HCT116 (cell line): ENCODE results near the gene EGFL6. TPM values are rescaled to one million over a fixed set of nuclear protein-coding genes. Genes with fewer than 3 reads are reported as not detected.

Experiments used
- ATAC-seq: fragments of 200-7000 bp; cut with Tn5 transposase; 2 replicates; pipeline ENCODE4 v1.9.1; 2020; ENCODE audit warnings: mild to moderate bottlenecking, moderate library complexity
- BruUV-seq: library from RNA; stranded (reverse); fragments of 400-500 nt; replicated peaks from 2 replicates; lab custom pipeline; 2021; lab: Mats Ljungman, UMichigan
- CTCF ChIA-PET: fragments of 300-600 bp; sonication (Branson Sonifier 250); formaldehyde crosslinking; loops from one replicate; lab custom pipeline; 2021; ENCODE audit warnings: antibody characterized with exemption; lab: Charles Lee
- POLR2A ChIA-PET: fragments of 300-600, 350-600 bp; sonication (Branson Sonifier 250); formaldehyde crosslinking; loops from one replicate; lab custom pipeline; 2021; ENCODE audit warnings: antibody characterized with exemption; lab: Charles Lee
- RAD21 ChIA-PET, 2 experiments: fragments of 300-600 bp; sonication (Branson Sonifier 250); formaldehyde crosslinking; loops; one replicate each; lab custom pipeline; 2023; ENCODE audit warnings: low total read pairs in 2 of 2; ENCODE audit not compliant: uncharacterized antibody in 2 of 2, unreplicated experiment in 2 of 2, low non-redundant PET in 1 of 2; lab: Charles Lee
- DNase-seq: peaks from one replicate; pipeline ENCODE4 v3.0.0-alpha.2; 2010; ENCODE audit warnings: low read depth, low spot score
- H2AFZ ChIP-seq: fragments of 200-600 bp; shearing (Covaris generic), sonication (generic); 2 replicates; pipeline ENCODE4 v1.6.1; 2017; ENCODE audit warnings: low read depth, mixed run types, mixed read lengths, antibody characterized with exemption, low read length; ENCODE audit not compliant: poor library complexity, severe bottlenecking
- H3K27ac ChIP-seq: 2 replicates; pipeline ENCODE4 v1.5.1; 2012; ENCODE audit warnings: low read depth, low read length
- H3K27me3 ChIP-seq: fragments of 200-600 bp; sonication (generic); 2 replicates; pipeline ENCODE4 v1.6.1; 2016; ENCODE audit warnings: mixed run types, low read length, mixed read lengths; ENCODE audit not compliant: insufficient read depth
- H3K36me3 ChIP-seq, 2 experiments: fragments of 200-500 bp in 1 of 2; fragments of 200-600 bp in 1 of 2; sonication (Bioruptor generic) in 1 of 2; sonication (generic) in 1 of 2; 2 replicates each; pipeline versions ENCODE4 v1.5.1 to v1.6.1; 2014 to 2016; ENCODE audit warnings: low read length in 2 of 2, inconsistent platforms in 1 of 2, mixed read lengths in 1 of 2, mixed run types in 1 of 2; ENCODE audit not compliant: insufficient read depth in 2 of 2, control insufficient read depth in 1 of 2
- H3K4me1 ChIP-seq, 2 experiments: fragments of 200-600 bp in 1 of 2; sonication (generic) in 1 of 2; 2 replicates each; pipeline versions ENCODE4 v1.5.1 to v1.6.1; 2012 to 2017; ENCODE audit warnings: low read length in 2 of 2, inconsistent platforms in 1 of 2, mild to moderate bottlenecking in 1 of 2, mixed read lengths in 1 of 2, mixed run types in 1 of 2, moderate library complexity in 1 of 2; ENCODE audit not compliant: insufficient read depth in 2 of 2, control insufficient read depth in 1 of 2
- H3K4me2 ChIP-seq: fragments of 200-600 bp; sonication (generic); 2 replicates; pipeline ENCODE4 v1.6.1; 2017; ENCODE audit warnings: mixed run types, low read length, mixed read lengths
- H3K4me3 ChIP-seq, 2 experiments: fragments of 200-600 bp in 1 of 2; sonication (generic) in 1 of 2; replicated peaks in 1 of 2; 2 replicates each; pipeline ENCODE4 v1.5.1; 2011 to 2016; ENCODE audit warnings: low read length in 2 of 2, control low read depth in 1 of 2, low read depth in 1 of 2, mild to moderate bottlenecking in 1 of 2, mixed read lengths in 1 of 2, mixed run types in 1 of 2
- H3K79me2 ChIP-seq: fragments of 200-600 bp; sonication (generic); 2 replicates; pipeline ENCODE4 v1.6.1; 2017; ENCODE audit warnings: mild to moderate bottlenecking, mixed run types, low read length, moderate library complexity, mixed read lengths; ENCODE audit not compliant: insufficient read depth
- H3K9ac ChIP-seq: fragments of 200-600 bp; sonication (generic); 2 replicates; pipeline ENCODE4 v1.6.1; 2016; ENCODE audit warnings: low read length, mixed read lengths
- H3K9me2 ChIP-seq: fragments of 200-600 bp; sonication (generic), shearing (Covaris generic); 2 replicates; pipeline ENCODE4 v1.6.1; 2017; ENCODE audit warnings: mixed run types, mild to moderate bottlenecking, moderate library complexity; ENCODE audit not compliant: insufficient read depth
- H3K9me3 ChIP-seq, 2 experiments: fragments of 200-500 bp in 1 of 2; fragments of 200-600 bp in 1 of 2; sonication (Bioruptor generic) in 1 of 2; sonication (generic) in 1 of 2; 2 replicates each; pipeline ENCODE4 v1.6.1; 2014 to 2017; ENCODE audit warnings: low read length in 2 of 2, mixed read lengths in 2 of 2, inconsistent platforms in 1 of 2, low read depth in 1 of 2, mild to moderate bottlenecking in 1 of 2, mixed run types in 1 of 2, moderate library complexity in 1 of 2; ENCODE audit not compliant: control insufficient read depth in 1 of 2, insufficient read depth in 1 of 2
- H4K20me1 ChIP-seq: fragments of 200-600 bp; sonication (generic), shearing (Covaris generic); 2 replicates; pipeline ENCODE4 v1.6.1; 2017; ENCODE audit warnings: mixed run types, mild to moderate bottlenecking, moderate library complexity; ENCODE audit not compliant: insufficient read depth
- ATF3 ChIP-seq: IDR thresholded peaks from 2 replicates; pipeline ENCODE4 v1.6.1; 2012
- CBX3 ChIP-seq: IDR thresholded peaks from 2 replicates; pipeline ENCODE4 v1.6.1; 2012; ENCODE audit warnings: low read depth
- CEBPB ChIP-seq: IDR thresholded peaks from 2 replicates; pipeline ENCODE4 v1.6.1; 2012; ENCODE audit warnings: low read depth
- CTCF ChIP-seq, 3 experiments: fragments of 200-600 bp in 1 of 3; sonication (generic) in 1 of 3; IDR thresholded peaks in 2 of 3; conservative IDR thresholded peaks in 1 of 3; 2 replicates each; pipeline ENCODE4 v1.5.1; 2012 to 2017; ENCODE audit warnings: low read depth in 2 of 3, low read length in 2 of 3, antibody characterized with exemption in 1 of 3, borderline replicate concordance in 1 of 3, control low read depth in 1 of 3, mild to moderate bottlenecking in 1 of 3, mixed read lengths in 1 of 3, mixed run types in 1 of 3, moderate library complexity in 1 of 3; ENCODE audit not compliant: insufficient read depth in 1 of 3
- EGR1 ChIP-seq: IDR thresholded peaks from 2 replicates; pipeline ENCODE4 v1.6.1; 2012; ENCODE audit warnings: low read depth
- ELF1 ChIP-seq: IDR thresholded peaks from 2 replicates; pipeline ENCODE4 v1.6.1; 2012; ENCODE audit warnings: low read depth, borderline replicate concordance
- EZH2 ChIP-seq: fragments of 200-600 bp; sonication (generic); IDR thresholded peaks from 2 replicates; pipeline ENCODE4 v1.6.1; 2017; ENCODE audit warnings: antibody characterized with exemption, mixed run types
- EZH2phosphoT487 ChIP-seq: fragments of 200-600 bp; IDR thresholded peaks from 2 replicates; pipeline ENCODE4 v1.6.1; 2018; ENCODE audit warnings: antibody characterized with exemption, borderline replicate concordance
- FOSL1 ChIP-seq: IDR thresholded peaks from 2 replicates; pipeline ENCODE4 v1.6.1; 2012; ENCODE audit warnings: low read depth
- JUND ChIP-seq: IDR thresholded peaks from 2 replicates; pipeline ENCODE4 v1.6.1; 2012
- MAX ChIP-seq: IDR thresholded peaks from 2 replicates; pipeline ENCODE4 v1.6.1; 2012
- POLR2AphosphoS5 ChIP-seq: IDR thresholded peaks from 2 replicates; pipeline ENCODE4 v1.6.1; 2011; ENCODE audit warnings: mild to moderate bottlenecking, low read depth, low read length, moderate library complexity
- RAD21 ChIP-seq: IDR thresholded peaks from 2 replicates; pipeline ENCODE4 v1.6.1; 2012; ENCODE audit warnings: low read depth, mild to moderate bottlenecking
- REST ChIP-seq: IDR thresholded peaks from 2 replicates; pipeline ENCODE4 v1.6.1; 2012; ENCODE audit warnings: low read depth
- SP1 ChIP-seq: IDR thresholded peaks from 2 replicates; pipeline ENCODE4 v1.6.1; 2012; ENCODE audit warnings: low read depth
- SRF ChIP-seq: IDR thresholded peaks from 2 replicates; pipeline ENCODE4 v1.6.1; 2012; ENCODE audit warnings: low read depth
- YY1 ChIP-seq: IDR thresholded peaks from 2 replicates; pipeline ENCODE4 v1.6.1; 2011; ENCODE audit warnings: low read length, low read depth, moderate library complexity, mild to moderate bottlenecking; ENCODE audit not compliant: insufficient replicate concordance; ENCODE audit errors: extremely low read depth
- ZBTB33 ChIP-seq: IDR thresholded peaks from 2 replicates; pipeline ENCODE4 v1.6.1; 2011; ENCODE audit warnings: mild to moderate bottlenecking, low read length, moderate library complexity; ENCODE audit not compliant: insufficient replicate concordance; ENCODE audit errors: extremely low read depth
- ZFX ChIP-seq: fragments of 450-650 bp; IDR thresholded peaks from 2 replicates; pipeline ENCODE4 v1.6.1; 2017
- ZNF274 ChIP-seq: fragments of 200-500 bp; sonication (Bioruptor generic); IDR thresholded peaks from 2 replicates; pipeline ENCODE4 v1.6.1; 2014; ENCODE audit warnings: mild to moderate bottlenecking, low read depth, low read length, inconsistent platforms
- intact Hi-C: fragments of 100-400 bp; cut with micrococcal nuclease; formaldehyde crosslinking; loops from 2 replicates; pipeline ENCODE4 v1.10.0; 2022
- total RNA-seq: library from RNA; stranded (reverse); gene quantifications from one replicate; pipeline ENCODE4 v1.2.1, GENCODE V29; 2021; ENCODE audit not compliant: unreplicated experiment

The EGFL6 gene
- total RNA-seq, 1 experiment from 2014 or later, result not detected

GRCh38 chrX:13581554-13581953 lies 12.2 kb downstream of the EGFL6 start:
- no TSS peak for BruUV-seq
- no peaks in the 10 kb centered on the region for H3K27me3 ChIP-seq
- no peaks in the 10 kb centered on the region for H4K20me1 ChIP-seq
- H3K27ac ChIP-seq, result no peak overlapping the region
- no peaks in the 10 kb centered on the region for H3K79me2 ChIP-seq
- H3K4me1 ChIP-seq, result no peaks in the 10 kb centered on the region
- H3K9me2 ChIP-seq, result no peaks in the 10 kb centered on the region
- ATAC-seq (no peak), DNase-seq (no peak)
- H3K36me3 ChIP-seq, result no peaks in the 10 kb centered on the region
- POLR2A ChIA-PET, result no interaction called here
- no peak overlapping the region for H2AFZ ChIP-seq
- no peak overlapping the region for H3K4me2 ChIP-seq
- no peak overlapping the region for H3K4me3 ChIP-seq
- H3K9ac ChIP-seq, result no peak overlapping the region
- RAD21 ChIA-PET, result no interaction called here
- CTCF ChIA-PET, result no interaction called here
- TF ChIP-seq POLR2AphosphoS5 (no peak), EGR1 (no peak), ZFX (no peak), EZH2phosphoT487 (no peak), FOSL1 (no peak), SP1 (no peak), EZH2 (no peak), MAX (no peak), CBX3 (no peak), JUND (no peak), YY1 (no peak), ELF1 (no peak), SRF (no peak), ZBTB33 (no peak), REST (no peak), CTCF (IDR thresholded peaks at IDR 0.05 in 2 of 3, conservative IDR thresholded peaks at IDR 0.05 in 1 of 3; ENCODE audit: borderline replicate concordance in 1 of 3, insufficient read depth in 1 of 3, low read depth in 2 of 3, low read length in 2 of 3) (no peak), CEBPB (no peak), RAD21 (no peak), ATF3 (no peak), ZNF274 (no peak)
- TF ChIP-seq, all 23 proteins: peak for 0
- intact Hi-C loops, result no loop called here
- no peaks in the 10 kb centered on the region for H3K9me3 ChIP-seq
